ENCODE results near the gene SLIT3.

Gene SLIT3

DNA sequence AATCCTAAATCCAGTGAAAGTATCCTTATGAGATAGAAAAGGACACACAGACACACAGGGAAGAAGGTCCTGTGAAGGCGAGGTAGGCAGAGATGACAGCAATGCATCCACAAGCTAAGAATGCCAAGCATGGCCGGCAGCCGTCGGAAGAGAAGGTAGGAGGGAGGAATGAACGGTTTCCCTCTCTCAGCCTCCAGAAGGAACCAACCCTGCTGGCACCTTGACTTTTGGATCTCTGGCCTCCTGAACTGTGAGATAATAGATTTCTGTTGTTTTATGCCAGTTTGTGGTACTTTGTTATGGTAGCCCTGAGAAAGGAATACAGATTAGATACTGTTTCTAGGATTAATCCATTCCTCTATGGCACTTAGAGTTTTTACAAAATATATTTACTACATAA, 645.6 kb downstream of the SLIT3 start:
- TF ChIP-seq, protein P1, sequence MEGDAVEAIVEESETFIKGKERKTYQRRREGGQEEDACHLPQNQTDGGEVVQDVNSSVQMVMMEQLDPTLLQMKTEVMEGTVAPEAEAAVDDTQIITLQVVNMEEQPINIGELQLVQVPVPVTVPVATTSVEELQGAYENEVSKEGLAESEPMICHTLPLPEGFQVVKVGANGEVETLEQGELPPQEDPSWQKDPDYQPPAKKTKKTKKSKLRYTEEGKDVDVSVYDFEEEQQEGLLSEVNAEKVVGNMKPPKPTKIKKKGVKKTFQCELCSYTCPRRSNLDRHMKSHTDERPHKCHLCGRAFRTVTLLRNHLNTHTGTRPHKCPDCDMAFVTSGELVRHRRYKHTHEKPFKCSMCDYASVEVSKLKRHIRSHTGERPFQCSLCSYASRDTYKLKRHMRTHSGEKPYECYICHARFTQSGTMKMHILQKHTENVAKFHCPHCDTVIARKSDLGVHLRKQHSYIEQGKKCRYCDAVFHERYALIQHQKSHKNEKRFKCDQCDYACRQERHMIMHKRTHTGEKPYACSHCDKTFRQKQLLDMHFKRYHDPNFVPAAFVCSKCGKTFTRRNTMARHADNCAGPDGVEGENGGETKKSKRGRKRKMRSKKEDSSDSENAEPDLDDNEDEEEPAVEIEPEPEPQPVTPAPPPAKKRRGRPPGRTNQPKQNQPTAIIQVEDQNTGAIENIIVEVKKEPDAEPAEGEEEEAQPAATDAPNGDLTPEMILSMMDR (IDR thresholded peaks at IDR 0.05; ENCODE audit: low read depth, low read length, poor library complexity, severe bottlenecking), result no peak
- no peak for TF ChIP-seq EZH2phosphoT487 (IDR thresholded peaks at IDR 0.05; ENCODE audit: borderline replicate concordance, low read length)
- no peaks in the 10 kb centered on the region for H3K79me2 ChIP-seq (ENCODE audit: control insufficient read depth, low read length)
- H4K20me1 ChIP-seq (ENCODE audit: control insufficient read depth, insufficient read depth, low read depth, low read length), result no peaks in the 10 kb centered on the region
- H3F3A ChIP-seq (ENCODE audit: control insufficient read depth, insufficient read depth), result no peaks in the 10 kb centered on the region
- H3K9me3 ChIP-seq (ENCODE audit: control insufficient read depth, insufficient read depth, low read length), result no peaks in the 10 kb centered on the region
- H3K4me1 ChIP-seq (ENCODE audit: control insufficient read depth, low read length), result no peaks in the 10 kb centered on the region
- no peaks in the 10 kb centered on the region for H3K36me3 ChIP-seq (ENCODE audit: control insufficient read depth, low read length)
- H3K4me2 ChIP-seq (ENCODE audit: low read length), result no peak overlapping the region
- H3K27me3 ChIP-seq (ENCODE audit: control insufficient read depth, low read length), result 0 out of 2 replicates have a peak, but pooled peaks cover 3% of the 10 kb centered on the region
- no peak overlapping the region for H3K27ac ChIP-seq (ENCODE audit: low read depth, low read length)
- no peak overlapping the region for H3K4me3 ChIP-seq (ENCODE audit: low read length)
- no peaks in the 10 kb centered on the region for H3K9me2 ChIP-seq (replicated peaks; ENCODE audit: control insufficient read depth, low read length)

DNA sequence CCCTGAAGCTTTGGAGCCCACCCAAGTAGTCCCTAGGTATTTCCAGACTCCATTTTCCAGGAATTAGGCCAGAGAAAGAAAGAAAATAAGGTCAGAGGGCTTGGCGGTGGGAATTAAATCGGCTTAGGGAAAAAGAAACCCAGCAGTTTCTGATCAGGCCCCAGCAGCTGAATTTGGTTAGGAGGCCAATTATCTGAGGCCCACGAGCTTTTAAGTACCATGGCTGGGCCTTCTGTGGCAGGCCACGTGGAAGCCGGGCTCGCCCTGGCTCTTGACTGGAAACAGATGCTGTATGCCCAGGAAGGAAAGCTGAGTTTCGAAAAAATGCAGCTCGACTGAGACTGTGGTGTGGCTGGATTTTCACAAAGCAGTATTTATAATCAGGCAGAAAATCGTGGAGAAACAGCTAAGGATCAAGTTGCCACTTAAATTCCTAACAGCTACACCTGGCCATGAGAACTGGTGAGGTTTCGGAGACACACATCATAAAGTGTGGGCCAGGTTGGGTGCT, 646.7 kb downstream of the SLIT3 start:
- Histone ChIP-seq H3K79me2 (ENCODE audit: control insufficient read depth, low read length) (no peaks in the 10 kb centered on the region), H3K27ac (ENCODE audit: low read depth, low read length) (no peak overlapping the region), H3K4me3 (ENCODE audit: low read length) (no peak overlapping the region), H3K27me3 (ENCODE audit: control insufficient read depth, low read length) (0 out of 2 replicates have a peak, but pooled peaks cover 2% of the 10 kb centered on the region), H4K20me1 (ENCODE audit: control insufficient read depth, insufficient read depth, low read depth, low read length) (no peaks in the 10 kb centered on the region), H3K4me2 (ENCODE audit: low read length) (no peak overlapping the region), H3K36me3 (ENCODE audit: control insufficient read depth, low read length) (no peaks in the 10 kb centered on the region), H3K9me3 (ENCODE audit: control insufficient read depth, insufficient read depth, low read length) (no peaks in the 10 kb centered on the region), H3K9me2 (replicated peaks; ENCODE audit: control insufficient read depth, low read length) (no peaks in the 10 kb centered on the region), H3F3A (ENCODE audit: control insufficient read depth, insufficient read depth) (no peaks in the 10 kb centered on the region), H3K4me1 (ENCODE audit: control insufficient read depth, low read length) (no peaks in the 10 kb centered on the region)
- TF ChIP-seq, protein P1 (IDR thresholded peaks at IDR 0.05; ENCODE audit: low read depth, low read length, poor library complexity, severe bottlenecking), result no peak
- TF ChIP-seq EZH2phosphoT487 (IDR thresholded peaks at IDR 0.05; ENCODE audit: borderline replicate concordance, low read length), result no peak

DNA sequence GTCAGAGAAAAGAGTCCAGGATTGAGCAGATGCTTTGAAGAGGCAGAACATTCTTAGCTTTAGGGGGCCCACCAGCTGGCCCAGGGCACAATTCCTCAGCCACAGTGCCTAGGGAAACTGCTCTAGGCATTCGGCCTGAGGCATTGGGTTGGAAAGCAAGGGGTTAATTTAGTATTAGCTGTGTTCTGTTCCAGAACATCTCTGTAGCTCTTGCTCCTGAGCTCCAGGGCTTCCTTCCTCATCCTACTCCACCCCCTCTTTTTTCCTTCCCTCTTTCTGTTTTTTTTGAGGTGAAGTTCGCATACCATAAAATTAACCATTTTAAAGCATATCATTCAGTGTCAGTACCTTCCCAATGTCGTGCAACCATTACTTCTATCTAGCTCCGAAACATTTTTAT, 647.3 kb downstream of the SLIT3 start:
- no peaks in the 10 kb centered on the region for H3K79me2 ChIP-seq (ENCODE audit: control insufficient read depth, low read length)
- no peak overlapping the region for H3K27ac ChIP-seq (ENCODE audit: low read depth, low read length)

More for the DNA sequence above, 647.3 kb downstream of the SLIT3 start:
- no peaks in the 10 kb centered on the region for H4K20me1 ChIP-seq (ENCODE audit: control insufficient read depth, insufficient read depth, low read depth, low read length)
- H3K4me3 ChIP-seq (ENCODE audit: low read length), result no peak overlapping the region
- no peaks in the 10 kb centered on the region for H3K27me3 ChIP-seq (ENCODE audit: control insufficient read depth, low read length)
- H3F3A ChIP-seq (ENCODE audit: control insufficient read depth, insufficient read depth), result no peaks in the 10 kb centered on the region
- no peak overlapping the region for H3K4me2 ChIP-seq (ENCODE audit: low read length)
- H3K9me2 ChIP-seq (replicated peaks; ENCODE audit: control insufficient read depth, low read length), result no peaks in the 10 kb centered on the region
- no peaks in the 10 kb centered on the region for H3K9me3 ChIP-seq (ENCODE audit: control insufficient read depth, insufficient read depth, low read length)
- H3K4me1 ChIP-seq (ENCODE audit: control insufficient read depth, low read length), result no peaks in the 10 kb centered on the region
- TF ChIP-seq EZH2phosphoT487 (IDR thresholded peaks at IDR 0.05; ENCODE audit: borderline replicate concordance, low read length), result no peak
- TF ChIP-seq, protein P1 (IDR thresholded peaks at IDR 0.05; ENCODE audit: low read depth, low read length, poor library complexity, severe bottlenecking), result no peak
- no peaks in the 10 kb centered on the region for H3K36me3 ChIP-seq (ENCODE audit: control insufficient read depth, low read length)

Measured in DOHH2 (cell line).